LHCN-M2 (cell line): ENCODE measurements around the gene ALOX12B. TPM values are rescaled to one million over a fixed set of nuclear protein-coding genes. Genes with fewer than 3 reads are reported as not detected.
A peak's percentile ranks its signal among the peaks of the same experiment; 100 is the strongest.
"Not testable (repeated sequence)": the region's sequence is repeated elsewhere in the genome, so short reads cannot be mapped to it uniquely, and the experiment has no call there.

Source experiments
- DNase-seq: peaks from one replicate; pipeline ENCODE4 v3.0.0-alpha.2; 2012; ENCODE audit warnings: low read depth
- total RNA-seq: library from RNA; depleted of rRNA; stranded (reverse); fragments of >200 nt; gene quantifications from 2 replicates; pipeline ENCODE4 v1.2.3, GENCODE V29; 2014

ALOX12B gene
- total RNA-seq, 1 experiment from 2014 or later = 0.06 TPM

DNA sequence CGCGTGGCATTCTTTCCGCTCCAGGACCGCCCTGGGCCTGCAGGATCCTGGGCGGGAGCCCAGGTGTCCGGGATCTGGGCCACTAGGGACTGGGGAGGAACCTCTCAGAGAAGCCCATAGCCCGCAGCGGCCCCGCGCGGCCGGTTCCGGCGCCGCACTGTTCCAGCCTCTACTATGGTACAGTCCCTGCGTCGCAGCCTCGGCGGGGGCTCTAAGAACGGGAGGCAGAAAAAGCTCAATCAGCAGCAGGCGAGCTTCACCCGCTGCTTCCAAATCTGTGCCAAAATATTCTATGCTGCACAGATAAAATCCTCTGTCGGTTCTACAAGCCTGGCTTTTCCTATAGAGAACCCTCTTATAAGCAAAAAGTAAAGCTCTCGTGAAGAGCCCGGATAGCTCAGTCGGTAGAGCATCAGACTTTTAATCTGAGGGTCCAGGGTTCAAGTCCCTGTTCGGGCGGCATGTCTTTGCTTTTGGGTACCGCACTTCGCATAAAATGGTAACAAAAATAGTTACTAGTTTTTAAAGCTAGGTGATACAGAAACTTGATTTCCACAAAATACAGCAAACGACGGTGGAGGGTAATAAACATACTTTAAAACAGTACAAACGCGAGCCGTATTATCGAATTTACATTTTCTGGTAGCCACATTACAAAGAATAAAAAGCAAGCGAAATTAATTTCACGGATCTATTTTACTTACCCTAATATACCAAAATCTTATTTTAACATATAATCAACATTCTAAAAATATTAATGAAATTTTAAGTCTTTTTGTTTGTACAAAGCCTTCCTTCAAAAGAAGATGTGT lies 31.5 kb upstream of the ALOX12B start:
- peak; percentile 81 for DNase-seq

DNA sequence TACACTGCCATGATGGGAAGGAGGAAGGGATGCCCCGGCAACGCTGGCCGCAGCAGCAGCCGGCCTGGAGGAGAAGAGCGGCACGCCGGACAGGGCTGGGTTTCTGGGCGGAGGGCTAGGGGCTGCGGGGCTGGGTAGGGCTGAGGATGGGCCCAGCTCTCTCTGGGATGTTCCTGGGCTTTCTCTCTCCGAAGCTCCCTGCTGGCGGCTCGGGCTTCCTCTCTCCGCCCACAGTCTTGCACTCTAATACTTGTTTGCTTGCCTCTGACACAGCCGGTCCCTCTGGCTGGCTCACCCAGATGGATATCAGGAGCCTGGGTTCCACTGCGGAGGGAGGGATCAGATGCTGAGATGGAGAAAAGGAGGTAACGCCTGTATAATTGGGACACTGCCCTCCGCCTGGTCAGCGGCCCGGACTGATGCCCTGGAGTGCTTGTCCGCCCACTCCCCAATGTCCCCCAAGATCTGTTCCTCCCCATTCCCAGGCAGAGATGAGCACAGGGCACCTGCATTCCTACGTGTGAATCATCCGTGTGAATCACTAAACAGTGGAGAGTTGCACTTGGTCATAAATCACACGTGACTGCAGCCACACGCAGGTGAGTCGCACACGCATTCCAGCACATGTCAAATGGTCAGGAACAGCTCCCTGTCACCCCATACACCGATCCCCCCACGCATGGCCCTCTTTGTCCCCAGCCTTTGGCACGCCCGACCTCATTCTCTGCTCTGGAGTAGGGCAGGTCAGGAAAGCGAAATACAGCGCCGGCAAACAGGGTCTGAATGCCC lies 30.7 kb upstream of the ALOX12B start, which contains the start of gene ALOXE3:
Gene ALOXE3 (minus strand): TSS at position 535 of the 789 bp plus-strand sequence. CDS start 524 bp downstream, at position 11.
- DNase-seq = peak; percentile 43

DNA sequence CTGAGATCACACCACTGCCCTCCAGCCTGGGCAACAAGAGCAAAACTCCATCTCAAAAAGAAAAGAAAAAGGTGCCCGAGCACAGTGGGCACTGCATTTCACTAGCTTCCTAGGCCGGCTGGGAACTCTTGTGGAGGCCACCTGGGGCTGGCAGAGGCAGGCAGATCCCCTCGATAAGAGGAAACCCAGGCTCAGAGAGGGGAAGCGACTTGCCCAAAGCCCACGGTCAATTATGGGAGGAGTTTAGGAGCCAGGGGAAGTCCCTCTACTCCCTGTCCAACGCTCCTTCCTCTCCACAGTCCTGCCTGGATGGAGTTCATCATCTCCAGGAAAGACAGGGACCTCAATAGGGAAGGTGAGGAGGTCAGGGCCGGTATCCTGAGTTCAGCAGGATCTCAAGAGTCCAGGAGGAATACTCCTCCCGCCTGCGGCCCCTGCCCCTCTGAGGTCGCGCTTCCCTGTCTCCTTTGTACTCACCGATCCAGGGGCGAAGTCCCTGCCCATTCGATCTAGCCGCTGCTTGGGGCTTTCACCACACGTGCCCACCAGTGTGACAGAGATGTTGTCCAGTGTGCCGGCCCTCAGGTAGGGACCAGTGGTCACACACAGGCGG lies 30.0 kb upstream of the ALOX12B start:
- no peak for DNase-seq

DNA sequence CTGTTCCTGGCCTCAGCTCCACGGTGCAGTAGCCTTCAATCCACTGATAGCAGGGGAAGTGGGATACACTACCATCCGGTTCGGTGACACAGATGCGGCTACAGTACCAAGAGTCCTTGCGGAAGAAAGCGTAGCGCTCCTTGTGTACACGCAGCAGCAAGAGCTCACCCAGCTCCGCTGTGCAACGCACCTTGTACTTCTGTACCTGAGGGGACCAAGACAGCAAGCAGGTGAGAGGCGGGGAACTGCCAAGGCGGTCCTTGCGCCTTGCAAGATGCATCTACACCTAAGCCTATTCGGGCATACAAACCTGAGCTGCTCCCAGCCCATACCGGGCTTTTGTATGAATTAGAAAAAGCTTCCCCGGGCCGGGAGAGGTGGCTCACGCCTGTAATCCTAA lies 29.3 kb upstream of the ALOX12B start:
- DNase-seq = no peak

DNA sequence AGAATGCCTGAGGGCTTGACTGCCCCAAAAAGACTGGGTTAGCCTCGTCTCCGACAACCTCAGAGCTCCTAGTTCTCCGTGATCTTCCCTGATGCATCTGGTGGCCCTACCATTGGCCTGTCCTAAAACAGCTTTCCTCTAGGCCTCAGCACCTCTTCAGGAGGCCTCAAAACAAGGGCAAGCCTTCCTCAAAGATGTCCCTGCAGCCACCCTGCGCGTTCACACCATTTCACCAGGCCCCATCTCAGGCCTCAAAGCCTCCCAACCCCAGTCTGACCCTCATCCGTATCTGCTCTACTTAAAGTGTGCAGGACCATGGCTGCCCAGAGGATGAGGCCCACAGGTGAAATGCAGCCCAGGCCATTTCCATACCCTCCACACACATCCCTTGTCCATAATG lies 23.4 kb upstream of the ALOX12B start:
- DNase-seq = no peak

DNA sequence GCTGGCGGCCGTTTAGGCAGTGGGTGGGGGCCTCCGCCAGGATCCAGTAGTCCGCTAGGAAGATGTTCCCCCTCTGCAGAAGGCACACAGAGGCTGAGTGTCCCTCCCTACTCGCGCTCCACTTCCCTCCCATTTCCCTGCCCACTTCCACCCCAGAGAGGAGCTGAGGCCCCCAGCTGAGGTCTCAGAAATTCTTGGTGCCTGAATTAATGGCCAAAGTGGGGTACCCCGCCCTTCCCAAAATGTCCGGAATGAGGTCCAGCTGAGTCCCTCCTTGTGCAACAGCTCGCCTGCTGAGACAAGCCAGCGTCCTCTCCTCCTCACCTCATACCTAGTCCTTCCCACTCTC lies 22.9 kb upstream of the ALOX12B start:
- no peak for DNase-seq

DNA sequence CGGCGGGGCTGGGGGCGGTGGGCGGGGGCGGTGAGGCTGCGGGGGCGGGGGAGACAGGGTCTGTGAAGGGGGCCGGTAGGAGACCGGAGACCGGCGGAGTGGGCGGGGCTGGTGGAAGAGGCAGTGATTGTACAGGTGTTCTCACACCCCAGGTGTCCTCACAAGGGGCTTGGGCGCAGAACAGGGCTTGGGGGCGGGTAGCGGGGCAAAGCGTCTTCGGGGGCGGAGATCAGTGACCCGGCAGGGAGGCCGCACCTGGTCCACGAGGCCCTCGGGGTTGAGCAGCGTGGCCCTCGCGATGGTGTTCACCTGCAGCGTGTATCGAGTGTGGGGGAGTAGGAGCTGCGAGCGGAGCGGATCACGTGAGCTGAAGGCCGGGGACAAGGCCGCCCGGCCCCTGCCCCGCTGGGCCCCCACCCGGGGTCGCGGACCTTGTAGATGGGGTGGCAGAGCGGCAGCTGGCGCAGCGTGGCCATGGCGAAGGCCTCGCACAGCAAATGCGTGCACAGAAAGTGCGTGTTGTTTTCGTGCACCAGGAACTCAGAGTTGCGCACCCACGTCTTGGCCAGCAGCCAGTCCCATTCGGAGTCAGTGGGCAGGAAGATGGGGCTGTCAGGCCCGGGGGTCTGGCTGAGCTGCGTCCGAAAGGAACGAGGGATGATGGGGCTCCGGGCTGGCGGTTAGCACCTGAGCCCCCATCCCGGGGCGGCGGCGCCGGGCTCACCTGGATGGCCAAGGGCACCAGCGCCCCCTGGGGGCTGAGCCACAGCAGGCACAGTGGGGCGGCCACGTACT lies 22.3 kb upstream of the ALOX12B start:
- DNase-seq = no peak

DNA sequence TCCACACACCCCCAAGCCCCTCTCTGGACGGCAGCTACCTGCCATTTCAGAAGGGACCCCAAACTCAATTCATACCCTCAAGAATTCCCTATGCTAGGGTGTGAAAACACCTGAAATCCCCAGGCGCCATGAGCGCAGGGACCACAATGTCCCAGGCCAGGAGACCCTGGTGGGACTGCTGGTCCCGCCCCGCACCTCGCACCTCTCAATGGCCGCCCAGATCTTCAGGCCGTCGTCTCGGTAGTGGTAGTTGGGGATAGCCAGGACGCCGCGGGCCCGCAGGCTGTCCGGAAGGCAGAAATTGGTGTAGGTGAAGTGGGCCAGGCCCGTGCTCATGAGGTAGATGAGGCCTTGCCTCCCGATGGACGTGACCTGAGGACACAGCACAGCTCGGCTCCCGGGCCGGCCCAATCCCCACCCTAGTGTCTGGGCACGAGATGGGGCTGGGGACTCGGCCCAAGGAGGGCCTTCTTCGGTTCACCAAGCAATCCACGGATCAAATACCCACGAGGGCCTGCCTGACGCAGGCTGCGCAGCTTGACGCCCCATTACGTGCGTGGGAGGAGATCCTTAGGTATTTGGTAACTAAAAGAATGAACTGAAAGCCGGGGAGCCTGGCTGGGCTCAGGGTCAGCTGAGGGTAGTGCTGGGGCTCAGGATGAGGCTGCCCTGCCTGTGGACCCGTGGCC lies 21.6 kb upstream of the ALOX12B start:
- DNase-seq = no peak

DNA sequence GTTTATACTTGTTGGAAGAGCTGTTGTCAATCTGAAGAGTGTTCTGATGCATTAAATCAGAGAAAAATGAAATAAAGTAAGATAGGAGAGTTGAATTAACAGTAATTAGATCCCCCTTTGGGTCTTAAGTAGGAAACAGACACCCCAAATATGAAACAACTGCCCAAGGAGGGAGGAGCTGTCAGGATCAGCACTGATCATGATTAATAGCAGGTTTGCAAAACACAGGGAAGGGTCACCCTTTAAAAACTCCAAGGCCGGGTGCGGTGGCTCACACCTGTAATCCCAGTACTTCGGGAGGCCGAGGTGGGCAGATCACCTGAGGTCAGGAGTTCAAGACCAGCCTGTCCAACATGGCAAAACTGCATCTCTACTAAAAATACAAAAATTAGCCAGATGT lies 19.5 kb upstream of the ALOX12B start:
- not testable (repeated sequence) for DNase-seq

DNA sequence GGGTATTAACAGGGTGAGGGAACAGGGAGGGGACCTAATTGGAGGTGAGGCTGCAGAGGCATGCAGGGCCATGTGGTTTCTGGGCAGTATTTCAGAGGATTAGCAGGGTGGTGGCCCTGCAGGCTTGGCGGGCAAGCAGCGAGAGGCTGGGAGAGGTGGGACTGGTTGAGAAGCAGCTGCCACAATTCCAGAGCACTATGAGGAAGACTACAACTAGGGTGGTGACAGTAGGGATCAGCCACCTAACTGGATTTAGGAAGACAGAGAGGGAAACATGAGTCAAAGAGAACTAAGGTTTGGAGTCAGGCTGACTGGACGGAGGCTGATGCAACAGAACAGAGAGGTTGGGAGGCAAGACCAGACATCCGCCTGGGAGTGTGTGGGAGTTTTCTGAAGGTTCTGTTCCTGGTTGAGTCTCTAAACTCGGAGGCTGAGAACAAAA lies 18.5 kb upstream of the ALOX12B start:
- DNase-seq = no peak

DNA sequence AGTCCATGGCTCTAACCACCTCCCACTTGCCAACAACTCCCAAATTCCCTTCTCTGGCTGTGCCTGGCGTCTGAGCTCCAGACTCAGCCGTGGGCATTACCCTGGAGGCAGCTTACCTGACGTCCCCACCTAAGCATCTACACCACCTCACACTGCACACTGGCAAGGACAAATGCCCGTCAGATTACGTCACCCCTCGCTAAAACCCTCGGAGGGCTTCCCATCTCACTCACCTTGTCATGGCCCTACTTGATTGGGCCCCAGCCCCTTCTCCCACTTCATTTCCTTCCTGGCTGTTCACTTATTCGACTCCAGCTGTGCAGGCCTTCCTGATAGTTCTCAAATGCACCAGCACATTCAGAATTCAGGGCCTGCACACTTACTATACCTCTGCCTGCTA lies 17.4 kb upstream of the ALOX12B start:
- DNase-seq = no peak

DNA sequence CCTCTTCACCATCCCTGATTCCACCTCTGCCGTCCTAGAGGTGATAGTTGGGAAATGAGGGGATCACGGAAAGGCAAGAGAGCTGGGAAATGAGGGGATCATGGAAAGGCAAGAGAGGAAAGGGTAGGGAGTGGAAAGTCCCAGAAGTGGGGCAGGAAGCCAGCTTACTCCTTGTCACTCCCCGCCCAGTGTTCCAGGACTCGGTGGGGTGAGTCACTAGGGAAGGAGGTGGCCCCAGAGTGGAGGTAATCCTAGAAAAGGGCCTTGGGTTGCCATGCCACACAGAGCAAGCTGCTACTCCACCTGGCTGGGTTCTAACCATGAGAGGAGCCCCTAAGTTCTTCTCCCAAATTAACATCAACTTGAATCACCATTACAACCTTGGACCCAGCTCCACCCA lies 16.0 kb upstream of the ALOX12B start:
- DNase-seq = no peak

DNA sequence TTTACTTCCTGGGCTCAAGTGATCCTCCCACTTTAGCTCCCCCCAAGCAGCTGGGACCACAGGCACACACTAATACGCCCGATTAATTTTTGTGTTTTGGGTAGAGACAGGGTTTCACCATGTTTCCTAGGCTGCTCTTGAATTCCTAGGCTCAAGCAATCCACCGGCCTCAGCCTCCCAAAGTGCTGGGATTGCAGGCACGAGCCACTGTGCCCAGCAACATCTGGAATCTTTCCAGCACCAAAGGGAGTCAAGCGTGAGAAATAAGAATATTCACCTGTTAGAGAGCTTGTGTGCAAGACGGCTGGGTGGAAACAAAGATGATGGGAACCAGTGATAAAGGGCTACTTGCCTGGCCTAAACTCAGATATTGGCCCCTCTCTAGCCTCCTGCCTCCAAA lies 14.2 kb upstream of the ALOX12B start:
- no peak for DNase-seq

DNA sequence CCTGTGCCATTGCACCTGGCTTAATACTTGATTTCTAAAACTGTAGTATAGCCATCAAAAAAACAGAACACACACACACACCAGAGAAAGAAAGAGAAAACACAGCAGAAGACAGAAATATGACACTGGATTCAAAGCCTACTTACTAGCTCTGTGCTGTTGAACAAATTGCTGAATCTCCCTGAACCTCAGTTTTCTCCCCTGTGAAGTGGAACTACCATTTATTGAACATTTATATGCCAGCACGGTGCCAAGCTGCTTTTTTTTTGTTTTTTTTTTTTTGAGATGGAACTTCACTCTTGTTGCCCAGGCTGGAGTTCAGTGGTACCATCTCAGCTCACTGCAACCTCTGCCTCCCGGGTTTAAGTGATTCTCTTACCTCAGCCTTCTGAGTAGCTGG lies 13.2 kb upstream of the ALOX12B start:
- no peak for DNase-seq

DNA sequence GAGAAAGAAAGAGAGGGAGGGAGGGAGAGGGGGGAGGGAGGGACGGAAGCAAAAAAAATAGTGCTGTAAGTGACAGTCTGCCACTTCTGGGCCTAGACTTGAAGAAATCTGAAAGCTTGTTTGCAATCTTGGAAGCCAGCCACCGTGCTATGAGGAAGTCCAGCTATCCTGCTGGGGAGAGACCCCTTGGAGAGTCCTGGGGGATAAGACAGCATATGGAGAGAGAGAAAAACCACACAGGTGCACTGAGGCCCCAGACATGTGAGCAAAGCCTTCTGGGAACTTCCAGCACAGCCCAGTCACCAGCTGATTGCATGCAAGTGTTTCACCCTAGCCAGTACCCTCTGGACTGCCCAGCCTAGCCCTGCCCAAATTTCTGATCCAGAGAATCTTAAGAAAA lies 12.6 kb upstream of the ALOX12B start:
- DNase-seq = no peak

DNA sequence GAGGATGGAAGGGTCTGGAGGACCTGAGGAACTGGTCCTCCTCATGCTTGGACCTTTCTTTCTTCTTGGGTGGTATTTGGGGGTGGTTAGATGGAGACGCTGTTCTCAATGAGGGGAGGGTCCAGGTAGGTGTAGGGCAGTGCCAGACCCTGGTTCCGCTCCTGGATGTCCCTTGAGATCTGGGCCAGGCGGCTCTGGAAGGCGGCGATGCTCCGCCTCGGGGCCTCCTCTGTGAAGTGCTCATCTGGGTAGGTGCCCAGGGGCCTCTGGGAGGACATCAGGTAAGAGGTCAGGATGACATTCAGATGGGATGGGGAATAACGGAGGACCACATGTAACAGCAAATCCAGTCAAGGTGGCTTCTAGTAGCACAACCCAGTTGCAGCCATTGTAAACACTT lies 9.0 kb upstream of the ALOX12B start:
- no peak for DNase-seq

DNA sequence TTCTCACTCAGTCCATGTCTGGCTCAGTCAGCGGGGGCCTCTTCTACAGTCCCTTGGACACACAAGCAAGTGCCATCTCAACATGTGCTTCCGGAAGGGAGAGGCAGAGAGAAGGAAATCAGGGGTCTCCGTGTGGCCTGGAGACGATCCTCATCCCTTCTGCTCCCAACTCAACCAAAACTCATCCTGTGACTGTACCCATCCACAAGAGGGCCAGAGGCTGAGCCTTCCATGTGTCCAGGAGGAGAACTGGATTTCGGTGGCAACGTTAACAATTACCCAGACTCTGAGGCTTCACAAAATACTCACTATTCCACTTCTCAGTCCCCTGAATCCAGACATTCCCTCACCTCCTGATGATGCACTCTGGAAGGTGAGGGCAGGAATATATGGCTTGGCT lies 7.8 kb upstream of the ALOX12B start:
- no peak for DNase-seq

DNA sequence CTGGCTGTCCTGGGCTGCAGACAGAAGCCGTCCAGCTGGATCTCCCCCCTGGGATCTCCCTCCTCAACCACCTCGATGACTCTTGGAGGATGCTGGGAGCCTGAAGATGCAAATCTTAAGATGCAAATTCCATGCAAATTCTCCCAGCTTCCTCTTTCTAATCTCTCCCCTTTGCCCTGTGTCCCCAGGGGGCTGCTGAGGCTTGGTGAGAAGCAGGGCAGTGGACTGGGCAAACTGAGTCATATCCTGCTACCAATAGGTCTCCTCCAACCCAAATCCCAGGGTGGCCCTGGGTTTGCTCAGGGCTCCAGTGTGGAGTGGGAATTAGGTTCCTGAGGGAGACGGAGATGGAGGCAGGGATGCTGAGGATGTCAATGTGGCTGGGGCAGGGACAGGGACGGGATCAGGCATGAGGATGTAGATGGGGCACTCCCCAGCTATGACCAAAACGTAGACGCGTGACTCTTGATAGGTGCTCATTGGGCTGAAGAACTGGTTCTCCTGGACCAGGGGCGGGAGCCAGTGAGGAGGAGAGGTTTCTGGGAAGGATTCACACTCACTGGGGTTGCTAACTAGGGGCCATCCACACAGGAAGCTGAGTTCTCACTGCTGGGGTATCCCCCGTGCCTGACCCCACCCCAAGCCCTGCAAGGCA lies 3.6 kb upstream of the ALOX12B start:
- peak; percentile 28 for DNase-seq

DNA sequence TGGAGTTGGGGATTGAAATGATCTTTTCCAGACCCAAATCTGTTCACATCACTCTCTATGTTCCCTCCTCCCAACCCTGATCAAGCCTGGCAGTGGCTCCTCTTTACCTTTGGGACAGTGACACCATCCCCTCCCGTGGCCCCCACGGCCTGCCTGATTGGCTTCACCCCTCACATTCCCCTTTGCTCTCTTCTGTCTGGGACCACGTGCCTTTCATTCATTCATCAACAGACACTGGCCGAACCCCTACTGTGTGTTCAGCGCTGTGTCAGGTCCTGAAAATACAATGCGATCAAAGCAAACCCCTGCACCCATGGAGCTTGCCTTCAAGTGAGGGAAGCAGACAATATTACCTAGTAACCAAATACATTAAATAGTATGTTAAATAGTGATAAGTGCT lies 2.2 kb upstream of the ALOX12B start:
- no peak for DNase-seq

DNA sequence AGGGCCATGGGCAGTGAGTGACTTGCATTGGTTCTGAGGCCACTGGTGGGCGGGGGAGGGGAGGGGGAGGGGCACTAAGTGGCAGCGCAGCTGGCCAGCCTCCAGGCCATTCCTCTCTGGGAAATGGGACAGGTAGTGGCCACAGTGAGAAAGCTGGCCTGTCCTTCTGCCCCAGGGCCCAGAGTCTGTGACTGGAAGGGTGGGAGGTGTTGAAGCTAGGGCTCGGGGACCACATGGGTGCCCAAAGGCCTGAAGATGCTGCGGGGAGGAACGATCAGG lies 375 bp upstream of the ALOX12B start:
- DNase-seq = no peak

DNA sequence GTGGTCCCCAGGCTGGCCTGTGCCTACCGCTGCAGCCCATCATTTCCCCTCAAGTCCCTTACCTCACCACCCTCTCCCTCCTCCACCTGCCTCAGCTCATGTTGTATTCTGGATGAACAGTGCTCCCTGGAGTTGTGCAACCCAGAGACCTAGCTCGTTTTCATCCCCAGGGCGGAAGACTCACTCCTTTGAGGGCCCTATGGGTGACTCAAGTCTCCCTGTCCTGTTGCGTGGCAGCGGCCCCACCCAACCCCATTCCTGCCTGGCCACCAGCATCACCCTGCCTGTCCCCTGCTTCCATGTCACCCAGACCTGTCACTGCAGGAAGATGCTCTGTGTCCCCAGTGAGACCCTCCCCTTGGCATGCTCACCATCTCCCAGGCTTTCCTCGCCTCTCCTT lies 3.3 kb downstream of the ALOX12B start:
- no peak for DNase-seq
